ENCODE results near the gene ZDHHC22.

The ZDHHC22 gene

GRCh38 chr14:77103951-77104350 is 37.6 kb downstream of the ZDHHC22 start:
- no peak for DNase-seq (ENCODE audit: low read depth)

DNA sequence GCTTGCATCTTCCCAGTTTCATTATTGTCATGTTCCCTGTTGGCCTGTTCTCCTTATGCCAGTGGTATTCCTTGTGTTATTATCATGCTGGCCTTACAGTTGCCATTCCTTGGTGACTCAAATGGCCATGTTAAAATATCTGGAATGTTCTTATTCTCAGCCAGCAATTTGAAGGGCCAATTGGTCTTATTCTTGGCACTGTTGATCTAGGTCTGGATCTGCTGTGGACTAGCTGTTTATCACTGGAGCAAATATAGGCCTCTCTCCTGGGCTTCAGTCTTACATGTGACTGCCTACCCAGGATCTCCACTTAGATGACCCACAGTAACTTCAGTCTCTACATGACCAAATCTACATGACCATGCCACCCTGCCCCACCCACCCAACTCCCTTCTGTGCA is 38.1 kb downstream of the ZDHHC22 start:
- no peak for DNase-seq (ENCODE audit: low read depth)

DNA sequence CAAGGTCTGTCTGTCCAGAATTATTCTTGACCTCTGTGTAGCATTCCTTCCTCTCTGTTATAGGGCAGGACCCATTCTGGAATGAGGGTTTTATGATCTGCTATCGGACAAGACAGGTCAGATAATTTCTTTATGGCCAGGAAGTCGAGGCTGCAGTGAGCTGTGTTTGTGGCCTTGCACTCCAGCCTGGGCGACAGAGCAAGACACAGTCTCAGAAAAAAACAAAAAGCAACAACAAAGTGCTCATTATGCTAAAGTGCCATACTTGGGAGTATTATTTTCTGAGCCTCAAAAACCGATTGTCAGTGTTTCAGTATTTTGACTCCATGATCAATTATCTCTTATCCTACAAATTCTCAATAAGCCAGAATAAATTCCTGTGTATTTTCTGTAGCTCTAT is 39.4 kb downstream of the ZDHHC22 start:
- DNase-seq (ENCODE audit: low read depth), result no peak

- no peak for DNase-seq (ENCODE audit: low read depth)
Measured at GRCh38 chr14:77100961-77101360, 40.6 kb downstream of the ZDHHC22 start.

DNA sequence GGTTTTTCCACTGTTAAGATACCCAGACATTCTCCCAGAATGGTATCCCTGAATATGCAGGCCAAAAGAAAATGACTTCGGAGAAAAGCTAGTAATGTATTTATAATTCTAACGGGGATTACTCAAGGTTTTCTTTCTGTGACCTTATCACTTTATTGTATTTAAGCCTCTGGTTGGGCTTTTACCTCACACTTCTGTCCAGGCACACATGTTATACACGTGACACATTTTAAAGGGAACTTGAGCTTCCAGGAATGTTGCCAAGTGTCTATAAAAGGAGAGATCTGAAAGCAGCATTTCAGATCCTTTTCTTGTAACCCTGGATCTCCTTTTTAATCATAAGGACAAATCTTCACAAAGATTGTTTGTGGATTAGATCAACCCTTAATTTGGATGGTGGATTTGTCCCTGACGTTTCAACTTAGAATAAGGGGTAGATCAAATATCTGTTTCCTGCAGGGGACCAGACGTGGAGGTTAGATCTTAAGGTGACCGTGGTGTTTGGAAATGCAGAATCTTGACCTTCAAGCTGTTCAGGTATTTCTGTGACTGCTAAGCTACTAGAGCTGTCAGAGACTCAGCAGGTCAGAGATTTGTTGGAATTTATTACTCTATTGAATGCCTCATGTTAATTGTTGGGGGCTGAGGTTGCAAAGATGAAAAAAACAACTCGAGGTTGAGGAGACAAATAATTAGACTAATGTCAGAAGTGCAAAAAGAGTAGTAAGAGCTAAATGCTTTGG is 42.0 kb downstream of the ZDHHC22 start:
- no peak for DNase-seq (ENCODE audit: low read depth)

DNA sequence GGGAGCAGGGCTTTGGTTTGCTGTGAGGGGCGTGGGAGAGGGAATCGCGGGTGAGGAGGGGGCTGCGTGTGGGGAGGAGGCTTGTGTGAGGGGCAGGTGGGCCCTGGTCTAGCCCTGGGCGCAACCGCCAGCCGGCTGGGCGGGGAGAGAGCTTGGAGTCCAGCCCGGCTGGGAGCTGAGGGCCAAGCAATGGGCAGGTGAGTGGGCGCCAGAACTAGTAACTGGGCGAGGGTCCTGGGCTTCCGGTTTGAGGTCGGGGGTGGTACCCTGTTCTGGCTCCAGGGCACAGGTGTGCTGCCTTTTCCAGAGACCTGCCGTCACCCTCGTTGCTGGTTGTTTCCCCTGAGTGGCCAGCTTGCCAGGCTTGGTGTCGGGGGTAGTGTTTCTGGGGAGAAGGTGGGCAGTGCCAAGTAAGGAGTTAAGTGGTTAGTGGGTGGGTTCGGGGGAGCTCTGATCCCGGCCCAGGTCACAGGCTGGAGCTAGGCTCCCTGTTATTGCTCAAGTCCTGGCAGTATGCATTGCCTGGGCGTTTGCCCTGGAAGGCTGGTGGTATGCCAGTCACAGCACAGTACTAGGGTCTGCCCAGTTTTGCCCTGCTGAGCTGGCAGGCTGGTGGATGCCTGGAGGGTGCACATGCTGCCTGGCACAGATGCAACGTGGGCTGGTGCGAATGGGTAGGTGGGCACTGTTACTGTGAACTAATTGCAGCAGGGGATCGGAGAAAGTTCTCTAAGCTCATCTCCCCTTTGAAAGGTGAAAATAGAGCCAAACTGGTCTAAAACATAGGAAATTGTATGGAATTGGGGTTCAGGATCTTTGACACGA is 42.9 kb downstream of the ZDHHC22 start:
- peak; percentile 8 for DNase-seq (ENCODE audit: low read depth)

GRCh38 chr14:77097700-77098528 is 43.7 kb downstream of the ZDHHC22 start, which contains the start of gene CIPC:
TSS of gene CIPC (plus strand) at chr14:77098258. CDS start at chr14:77105709, 7,451 bp downstream.
- DNase-seq (ENCODE audit: low read depth), result peak; percentile 98

DNA sequence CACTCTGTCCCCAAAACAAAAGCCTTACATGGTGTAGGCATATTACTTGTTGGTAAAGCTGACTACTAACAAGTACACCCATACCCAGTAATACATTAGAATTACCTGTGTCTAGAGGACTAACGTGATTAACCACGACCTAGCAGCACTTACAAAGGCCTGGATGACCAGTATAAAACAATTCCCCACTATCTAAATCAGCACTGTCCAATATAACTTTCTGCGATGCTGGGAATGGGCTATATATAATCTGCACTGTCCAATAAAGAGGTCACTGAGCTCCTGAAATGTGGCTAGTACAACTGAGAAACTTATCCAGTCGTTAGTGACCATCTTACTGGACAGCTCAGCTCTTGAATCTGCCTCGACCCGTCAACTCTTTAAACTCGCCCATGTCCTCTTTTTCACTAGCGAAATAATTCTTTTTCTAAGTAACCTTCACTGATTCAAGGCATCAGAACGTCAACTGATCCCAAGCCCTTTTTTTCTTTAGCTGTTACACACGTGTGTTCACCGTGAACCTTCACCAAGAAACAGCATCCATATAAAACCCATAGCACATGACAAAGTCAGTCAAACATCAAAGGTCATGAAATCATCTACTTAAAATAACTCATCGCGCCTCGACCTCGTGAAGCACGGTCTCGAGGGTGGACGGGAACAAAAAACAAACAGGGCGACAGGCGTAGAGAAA is 44.4 kb downstream of the ZDHHC22 start:
- DNase-seq (ENCODE audit: low read depth), result no peak

GRCh38 chr14:77094672-77095284 is 46.8 kb downstream of the ZDHHC22 start:
- peak; percentile 52 for DNase-seq (ENCODE audit: low read depth)

GRCh38 chr14:77092676-77093075 is 48.9 kb downstream of the ZDHHC22 start:
- DNase-seq (ENCODE audit: low read depth), result no peak

DNA sequence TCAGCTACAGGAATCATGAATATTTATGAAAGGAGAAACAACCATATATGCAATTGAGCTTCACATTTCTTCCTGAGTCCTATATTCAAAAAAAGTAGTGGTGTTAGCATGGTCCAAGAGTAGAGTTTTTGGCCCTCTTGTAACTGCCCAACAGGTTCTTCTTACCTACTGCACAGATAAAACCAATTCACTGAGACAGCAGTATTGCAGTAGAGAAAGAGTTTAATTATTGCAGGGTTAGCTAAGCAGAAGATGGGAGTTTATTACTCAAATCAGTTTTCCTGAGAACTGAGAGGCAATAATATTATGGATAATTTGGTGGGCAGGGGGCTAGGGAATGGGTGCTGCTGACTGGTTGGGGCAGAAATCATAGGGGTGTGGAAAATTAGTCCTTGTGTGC is 50.1 kb downstream of the ZDHHC22 start:
- no peak for DNase-seq (ENCODE audit: low read depth)

GRCh38 chr14:77088645-77089044 is 52.9 kb downstream of the ZDHHC22 start:
- no peak for DNase-seq (ENCODE audit: low read depth)

GRCh38 chr14:77088219-77088618 is 53.4 kb downstream of the ZDHHC22 start:
- no peak for DNase-seq (ENCODE audit: low read depth)

DNA sequence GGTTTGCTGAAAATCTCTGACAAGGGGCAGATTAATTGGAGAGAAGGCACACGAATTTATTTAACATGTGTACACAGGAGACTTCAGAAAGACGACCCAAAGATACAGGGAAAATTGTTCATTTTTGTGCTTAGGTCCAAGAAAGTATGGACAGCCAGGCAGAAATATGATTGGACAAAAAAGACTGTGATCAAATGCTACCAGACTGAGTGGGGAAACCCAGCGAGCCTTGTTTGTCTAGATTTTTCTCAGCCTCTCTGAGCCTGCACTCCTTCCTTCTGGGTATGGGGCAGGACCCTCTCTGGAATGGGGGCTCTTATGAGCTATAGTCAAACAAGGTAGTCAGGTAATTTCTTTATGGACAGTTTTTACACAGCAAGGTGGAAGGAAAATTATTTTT is 54.0 kb downstream of the ZDHHC22 start:
- DNase-seq (ENCODE audit: low read depth), result no peak

GRCh38 chr14:77086951-77087350 is 54.6 kb downstream of the ZDHHC22 start:
- no peak for DNase-seq (ENCODE audit: low read depth)

- DNase-seq (ENCODE audit: low read depth), result no peak
Measured at GRCh38 chr14:77086017-77086727, 55.4 kb downstream of the ZDHHC22 start.

GRCh38 chr14:77085538-77085937 is 56.1 kb downstream of the ZDHHC22 start:
- no peak for DNase-seq (ENCODE audit: low read depth)

GRCh38 chr14:77084985-77085384 is 56.6 kb downstream of the ZDHHC22 start:
- no peak for DNase-seq (ENCODE audit: low read depth)

GRCh38 chr14:77083082-77083481 is 58.5 kb downstream of the ZDHHC22 start:
- no peak for DNase-seq (ENCODE audit: low read depth)

DNA sequence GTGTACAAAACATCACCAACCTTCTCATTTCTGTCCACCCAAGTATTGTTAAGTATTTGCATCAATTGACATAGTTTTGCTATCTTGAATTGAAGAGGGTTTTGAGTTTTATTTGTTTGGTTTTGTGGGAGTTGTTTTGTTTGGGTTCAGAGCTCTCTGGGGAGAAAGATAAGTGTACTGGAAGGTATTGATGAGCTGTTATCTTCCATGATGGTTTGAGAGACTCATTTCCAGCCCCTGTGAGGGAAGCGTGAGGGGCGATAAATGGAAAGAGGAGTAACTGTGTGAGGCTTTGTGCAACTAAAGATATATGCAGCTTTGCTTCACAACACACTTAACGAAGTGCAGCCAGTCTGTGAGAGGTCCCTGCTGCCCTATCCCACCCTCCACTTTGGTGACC is 59.2 kb downstream of the ZDHHC22 start:
- DNase-seq (ENCODE audit: low read depth), result no peak

All from activated T-cell treated with anti-CD3 and anti-CD28 coated beads for 48 hours (primary cell).